Loucy (cell line): ENCODE measurements around the gene ARRDC2.

Experiments used
- H2AFZ ChIP-seq: fragments of 200-600 bp; sonication (generic); 2 replicates; pipeline ENCODE4 v1.6.0; 2016; ENCODE audit warnings: antibody characterized with exemption, mild to moderate bottlenecking, low read length, moderate library complexity
- H3F3A ChIP-seq: fragments of 200-600 bp; 2 replicates; pipeline ENCODE4 v1.6.0; 2016; ENCODE audit warnings: antibody characterized with exemption, low read depth, mild to moderate bottlenecking
- H3K27me3 ChIP-seq: fragments of 200-600 bp; sonication (generic); 2 replicates; pipeline ENCODE4 v1.6.1; 2014; ENCODE audit warnings: low read length, mild to moderate bottlenecking; ENCODE audit not compliant: insufficient read depth, poor library complexity, severe bottlenecking
- H3K36me3 ChIP-seq: fragments of 200-600 bp; sonication (generic); 2 replicates; pipeline ENCODE4 v1.6.1; 2016; ENCODE audit warnings: low read length; ENCODE audit not compliant: insufficient read depth
- H3K4me1 ChIP-seq: fragments of 200-600 bp; sonication (generic); 2 replicates; pipeline ENCODE4 v1.5.1; 2014; ENCODE audit warnings: low read length, mild to moderate bottlenecking; ENCODE audit not compliant: insufficient read depth, poor library complexity, severe bottlenecking
- H3K4me2 ChIP-seq: fragments of 200-600 bp; sonication (generic); 2 replicates; pipeline ENCODE4 v1.6.0; 2014; ENCODE audit warnings: antibody characterized with exemption, low read length, low read depth, mild to moderate bottlenecking; ENCODE audit not compliant: poor library complexity, severe bottlenecking
- H3K4me3 ChIP-seq: fragments of 200-600 bp; sonication (generic); 2 replicates; pipeline ENCODE4 v1.5.1; 2014; ENCODE audit warnings: low read length, mild to moderate bottlenecking, mixed read lengths; ENCODE audit not compliant: poor library complexity, severe bottlenecking
- H3K79me2 ChIP-seq: fragments of 200-600 bp; sonication (generic); 2 replicates; pipeline ENCODE4 v1.6.1; 2014; ENCODE audit warnings: low read length; ENCODE audit not compliant: insufficient read depth
- H3K9ac ChIP-seq: fragments of 200-600 bp; sonication (generic); 2 replicates; pipeline ENCODE4 v1.6.0; 2014; ENCODE audit warnings: mild to moderate bottlenecking, low read depth, low read length, moderate library complexity; ENCODE audit not compliant: poor library complexity, severe bottlenecking
- H3K9me2 ChIP-seq: fragments of 200-600 bp; sonication (generic); replicated peaks from 2 replicates; pipeline ENCODE4 v1.6.1; 2016; ENCODE audit warnings: low read depth, low read length, mixed read lengths
- H3K9me3 ChIP-seq: fragments of 200-600 bp; sonication (generic); 2 replicates; pipeline ENCODE4 v1.6.1; 2014; ENCODE audit warnings: mild to moderate bottlenecking, antibody characterized with exemption, low read length, low read depth; ENCODE audit not compliant: insufficient read depth
- H4K20me1 ChIP-seq: fragments of 200-600 bp; sonication (generic); 2 replicates; pipeline ENCODE4 v1.6.0; 2014; ENCODE audit warnings: antibody characterized with exemption, low read length, mild to moderate bottlenecking; ENCODE audit not compliant: insufficient read depth, poor library complexity, severe bottlenecking
- CTCF ChIP-seq: fragments of 200-600 bp; sonication (generic); conservative IDR thresholded peaks from 2 replicates; pipeline ENCODE4 v1.5.1; 2014; ENCODE audit warnings: mild to moderate bottlenecking, antibody characterized with exemption, low read length
- EZH2phosphoT487 ChIP-seq: fragments of 200-600 bp; IDR thresholded peaks from 2 replicates; pipeline ENCODE4 v1.6.1; 2018; ENCODE audit warnings: antibody characterized with exemption, mild to moderate bottlenecking, moderate library complexity, borderline replicate concordance

Gene ARRDC2

GRCh38 chr19:18057557-18057956 lies 49.6 kb downstream of the ARRDC2 start:
- Histone ChIP-seq H3K4me2 (peak overlapping the region; percentile 71), H2AFZ (no peak overlapping the region; the same call in 1 of the 2 replicates), H3K36me3 (no peaks in the 10 kb centered on the region), H3K79me2 (no peaks in the 10 kb centered on the region), H3K4me3 (no peak overlapping the region), H3K9me2 (no peaks in the 10 kb centered on the region), H3K27me3 (no peaks in the 10 kb centered on the region), H3K4me1 (peaks cover 9% of the 10 kb centered on the region), H3F3A (no peaks in the 10 kb centered on the region), H3K9ac (peak overlapping the region; percentile 50), H4K20me1 (no peaks in the 10 kb centered on the region), H3K9me3 (no peaks in the 10 kb centered on the region)
- TF ChIP-seq CTCF (no peak), EZH2phosphoT487 (no peak)

GRCh38 chr19:18058208-18059009 lies 50.4 kb downstream of the ARRDC2 start:
- Histone ChIP-seq H3K4me1 (peaks cover 9% of the 10 kb centered on the region), H3K4me2 (peak overlapping the region; percentile 71), H3K36me3 (no peaks in the 10 kb centered on the region), H2AFZ (peak overlapping the region; percentile 94), H3K4me3 (peak overlapping the region; percentile 50), H3K27me3 (no peaks in the 10 kb centered on the region), H3K79me2 (no peaks in the 10 kb centered on the region), H3K9me2 (no peaks in the 10 kb centered on the region), H3F3A (no peaks in the 10 kb centered on the region), H3K9me3 (no peaks in the 10 kb centered on the region), H3K9ac (peak overlapping the region; percentile 50), H4K20me1 (no peaks in the 10 kb centered on the region)
- peak; percentile 96 for TF ChIP-seq CTCF
- TF ChIP-seq EZH2phosphoT487 = no peak

- no peaks in the 10 kb centered on the region for H3K27me3 ChIP-seq
- no peak overlapping the region for H2AFZ ChIP-seq
- no peak overlapping the region for H3K4me3 ChIP-seq
- no peaks in the 10 kb centered on the region for H3F3A ChIP-seq
- TF ChIP-seq CTCF (no peak), EZH2phosphoT487 (no peak)
- no peaks in the 10 kb centered on the region for H3K36me3 ChIP-seq
- H4K20me1 ChIP-seq = no peaks in the 10 kb centered on the region
- H3K4me1 ChIP-seq = peaks cover 5% of the 10 kb centered on the region
- H3K79me2 ChIP-seq = no peaks in the 10 kb centered on the region
- H3K9me2 ChIP-seq = no peaks in the 10 kb centered on the region
- H3K4me2 ChIP-seq = no peak overlapping the region
- no peak overlapping the region for H3K9ac ChIP-seq
- no peaks in the 10 kb centered on the region for H3K9me3 ChIP-seq
These were observed 51.3 kb downstream of the ARRDC2 start for GRCh38 chr19:18059297-18059696.
